ENCODE measurements around the gene TNC.

TNC gene

DNA sequence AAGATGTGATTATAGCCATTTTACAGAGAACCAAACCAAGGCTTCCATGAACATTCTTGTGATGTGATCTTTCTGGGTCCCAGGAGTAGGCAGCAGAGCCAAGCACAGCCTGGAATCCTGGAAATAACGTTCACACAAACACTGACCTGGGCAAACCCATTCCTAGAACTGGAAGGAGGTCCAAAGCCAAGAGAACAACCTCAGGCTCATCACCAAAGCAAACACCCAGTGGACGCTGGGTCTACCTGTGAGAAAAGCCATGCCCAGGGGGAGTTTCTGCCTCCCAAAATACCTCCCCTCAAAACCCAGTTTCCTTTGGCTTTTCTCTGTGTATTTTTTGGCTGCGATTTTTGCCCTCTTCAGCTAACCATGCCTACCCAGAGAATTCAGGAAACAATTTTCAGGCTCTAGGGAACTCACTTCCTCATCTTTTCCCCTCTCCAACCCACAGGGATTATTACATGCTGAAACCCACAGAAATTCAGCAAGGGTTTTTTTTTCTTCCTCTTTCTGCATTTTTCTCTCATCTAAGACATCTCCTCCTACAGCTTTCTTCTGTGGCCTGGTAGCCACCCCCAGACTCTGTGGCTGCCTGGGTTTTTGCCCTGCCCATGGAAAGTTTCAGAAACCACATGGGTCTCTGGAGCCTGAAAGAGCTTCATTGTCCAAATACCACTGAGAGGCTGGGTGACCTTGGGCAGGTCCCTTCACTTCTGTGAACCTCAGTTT, 75.0 kb downstream of the TNC start:
- peak; percentile 27 for DNase-seq (ENCODE audit: low read depth)
- TF ChIP-seq, protein P1, sequence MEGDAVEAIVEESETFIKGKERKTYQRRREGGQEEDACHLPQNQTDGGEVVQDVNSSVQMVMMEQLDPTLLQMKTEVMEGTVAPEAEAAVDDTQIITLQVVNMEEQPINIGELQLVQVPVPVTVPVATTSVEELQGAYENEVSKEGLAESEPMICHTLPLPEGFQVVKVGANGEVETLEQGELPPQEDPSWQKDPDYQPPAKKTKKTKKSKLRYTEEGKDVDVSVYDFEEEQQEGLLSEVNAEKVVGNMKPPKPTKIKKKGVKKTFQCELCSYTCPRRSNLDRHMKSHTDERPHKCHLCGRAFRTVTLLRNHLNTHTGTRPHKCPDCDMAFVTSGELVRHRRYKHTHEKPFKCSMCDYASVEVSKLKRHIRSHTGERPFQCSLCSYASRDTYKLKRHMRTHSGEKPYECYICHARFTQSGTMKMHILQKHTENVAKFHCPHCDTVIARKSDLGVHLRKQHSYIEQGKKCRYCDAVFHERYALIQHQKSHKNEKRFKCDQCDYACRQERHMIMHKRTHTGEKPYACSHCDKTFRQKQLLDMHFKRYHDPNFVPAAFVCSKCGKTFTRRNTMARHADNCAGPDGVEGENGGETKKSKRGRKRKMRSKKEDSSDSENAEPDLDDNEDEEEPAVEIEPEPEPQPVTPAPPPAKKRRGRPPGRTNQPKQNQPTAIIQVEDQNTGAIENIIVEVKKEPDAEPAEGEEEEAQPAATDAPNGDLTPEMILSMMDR (IDR thresholded peaks at IDR 0.05; ENCODE audit: control insufficient read depth, insufficient read depth, low read depth, low read length, missing control alignments) = no peak
- H3K4me3 ChIP-seq (ENCODE audit: control insufficient read depth, low read depth, low read length) = no peak overlapping the region

DNA sequence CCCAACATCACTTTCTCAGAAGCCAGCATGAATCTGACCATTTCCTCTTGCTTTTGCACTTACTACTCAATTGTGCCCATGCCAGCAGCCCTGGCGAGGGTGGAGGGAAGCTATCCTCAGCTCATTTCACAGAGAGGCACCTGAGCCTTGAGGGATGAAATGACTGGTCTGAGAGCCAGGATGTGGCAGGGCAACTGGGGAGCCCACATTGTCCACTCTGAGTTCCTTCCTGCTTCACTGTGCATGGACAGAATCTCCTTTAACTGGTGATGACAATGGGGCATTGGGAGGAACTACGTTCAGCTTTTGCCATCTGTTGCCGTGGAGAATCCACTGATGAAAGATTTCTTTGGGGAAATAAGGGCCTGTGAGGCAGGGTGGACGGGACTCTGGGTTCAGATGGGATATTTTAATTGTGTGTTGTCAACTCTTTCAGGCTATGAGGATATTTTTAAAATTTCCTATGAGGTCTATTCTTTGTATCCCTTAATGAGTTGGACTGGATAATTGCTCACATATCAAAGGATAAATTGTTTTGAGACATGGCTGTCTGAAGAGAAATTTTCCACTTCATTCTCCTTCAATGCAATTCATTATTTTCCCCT, 78.3 kb downstream of the TNC start:
- DNase-seq (ENCODE audit: low read depth) = no peak
- TF ChIP-seq, protein P1 (IDR thresholded peaks at IDR 0.05; ENCODE audit: control insufficient read depth, insufficient read depth, low read depth, low read length, missing control alignments) = no peak

DNA sequence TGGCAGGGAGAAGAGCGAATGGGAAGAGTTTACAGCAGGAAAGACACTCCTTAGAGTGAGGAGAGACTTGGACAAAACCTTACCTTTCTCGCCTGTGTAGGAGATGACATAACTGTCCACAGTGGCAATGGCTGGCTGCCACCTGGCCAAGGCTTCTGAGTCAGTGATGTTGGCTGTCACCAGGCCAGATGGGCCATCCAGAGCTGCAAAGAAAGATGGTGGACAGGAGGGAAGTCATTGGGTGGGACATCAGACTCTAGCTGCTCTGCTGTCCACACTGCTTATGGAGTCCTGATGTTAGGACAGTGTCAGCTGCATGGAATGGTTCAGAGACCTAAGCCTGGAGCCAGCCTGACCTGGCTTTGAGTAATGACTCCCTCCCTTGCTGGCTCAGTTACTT, 79.8 kb downstream of the TNC start:
- no peak overlapping the region for H3K4me3 ChIP-seq (ENCODE audit: control insufficient read depth, low read depth, low read length)
- DNase-seq (ENCODE audit: low read depth) = no peak
- TF ChIP-seq, protein P1 (IDR thresholded peaks at IDR 0.05; ENCODE audit: control insufficient read depth, insufficient read depth, low read depth, low read length, missing control alignments) = no peak

More for the DNA sequence above, 78.3 kb downstream of the TNC start:
- no peak overlapping the region for H3K4me3 ChIP-seq (ENCODE audit: control insufficient read depth, low read depth, low read length)

DNA sequence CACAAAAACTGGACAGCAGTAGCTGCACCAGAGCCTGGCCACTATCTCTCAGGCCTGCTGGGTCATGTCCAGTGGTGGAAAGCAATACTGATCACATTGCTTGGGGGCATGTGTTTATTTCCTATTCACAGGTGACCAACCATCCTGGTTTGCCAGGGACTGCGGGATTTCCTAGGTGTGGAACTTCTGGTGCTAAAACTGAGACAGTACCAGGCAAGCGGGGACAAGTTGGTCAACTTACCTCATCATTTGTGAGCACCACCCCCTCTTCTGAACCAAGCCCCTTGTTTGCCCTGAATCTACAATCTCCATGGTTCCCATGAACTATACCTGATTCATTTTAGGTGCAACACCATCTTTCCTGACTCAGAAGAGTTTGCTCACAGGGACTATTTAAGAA, 81.3 kb downstream of the TNC start:
- no peak overlapping the region for H3K4me3 ChIP-seq (ENCODE audit: control insufficient read depth, low read depth, low read length)
- TF ChIP-seq, protein P1 (IDR thresholded peaks at IDR 0.05; ENCODE audit: control insufficient read depth, insufficient read depth, low read depth, low read length, missing control alignments) = no peak
- no peak for DNase-seq (ENCODE audit: low read depth)

DNA sequence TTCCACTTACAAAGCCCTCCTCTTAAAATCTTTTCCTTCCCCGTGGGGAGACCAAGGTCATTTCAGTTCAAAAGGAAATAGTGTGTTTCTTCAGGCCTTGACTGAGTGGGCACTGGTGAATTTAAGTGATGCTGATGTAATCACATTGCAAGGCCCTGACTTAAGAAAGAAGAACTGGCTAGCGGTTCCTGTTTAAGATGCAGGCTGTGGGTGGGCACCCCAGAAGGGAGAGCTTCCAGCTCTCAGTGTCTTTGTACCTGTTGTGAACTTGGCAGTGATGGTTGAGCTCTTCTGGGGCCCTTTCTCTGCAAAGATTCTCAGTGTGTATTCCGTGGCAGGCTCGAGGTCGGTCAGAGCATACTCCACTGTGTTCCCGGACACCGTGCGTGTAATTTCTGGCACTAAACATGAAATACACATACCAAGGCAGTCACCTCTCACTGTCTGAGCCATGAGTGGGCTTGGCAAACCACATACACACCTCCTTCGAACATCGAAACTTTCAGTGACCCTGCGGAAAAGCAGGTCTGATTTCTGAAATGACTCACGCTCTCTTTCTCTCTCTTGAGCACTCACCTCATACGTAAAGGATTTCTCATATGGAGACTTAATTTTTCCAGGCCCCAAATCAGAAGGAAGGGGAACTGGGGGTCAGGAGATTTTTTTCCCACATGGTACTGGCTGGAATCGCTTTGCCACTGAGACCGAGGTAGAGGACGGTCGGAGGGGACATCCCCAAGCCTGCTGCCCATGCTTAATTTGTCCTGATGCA, 81.9 kb downstream of the TNC start:
- no peak overlapping the region for H3K4me3 ChIP-seq (ENCODE audit: control insufficient read depth, low read depth, low read length)
- TF ChIP-seq, protein P1 (IDR thresholded peaks at IDR 0.05; ENCODE audit: control insufficient read depth, insufficient read depth, low read depth, low read length, missing control alignments) = no peak
- peak; percentile 83 for DNase-seq (ENCODE audit: low read depth)

DNA sequence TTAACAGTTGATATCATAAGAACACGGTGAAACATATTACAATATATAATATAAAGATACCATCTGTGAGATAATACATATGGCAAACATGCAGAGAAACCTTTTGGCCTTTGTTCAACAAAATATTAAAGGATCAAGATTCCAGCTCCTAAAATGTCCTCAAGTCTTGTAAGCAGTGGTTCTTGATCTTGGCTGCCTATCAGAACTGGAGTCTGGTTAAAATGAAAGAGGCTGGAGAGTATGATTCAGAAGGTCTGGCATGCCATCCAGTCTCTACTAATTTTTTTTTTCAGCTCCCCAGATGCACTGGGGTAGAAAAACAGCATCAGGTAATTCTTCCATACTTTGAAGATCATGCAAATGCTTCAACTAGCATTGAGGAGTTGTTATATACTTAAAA, 83.2 kb downstream of the TNC start:
- TF ChIP-seq, protein P1 (IDR thresholded peaks at IDR 0.05; ENCODE audit: control insufficient read depth, insufficient read depth, low read depth, low read length, missing control alignments) = no peak
- DNase-seq (ENCODE audit: low read depth) = peak; percentile 70
- H3K4me3 ChIP-seq (ENCODE audit: control insufficient read depth, low read depth, low read length) = no peak overlapping the region
